DMS53 treated with DMSO at 0.1 percent for 48 hours (cell line): ENCODE data around the gene ANKH.

Experiments
- DNase-seq: peaks from one replicate; lab custom pipeline; 2025; ENCODE audit not compliant: unreplicated experiment; lab: John Stamatoyannopoulos, UW

The ANKH gene

DNA sequence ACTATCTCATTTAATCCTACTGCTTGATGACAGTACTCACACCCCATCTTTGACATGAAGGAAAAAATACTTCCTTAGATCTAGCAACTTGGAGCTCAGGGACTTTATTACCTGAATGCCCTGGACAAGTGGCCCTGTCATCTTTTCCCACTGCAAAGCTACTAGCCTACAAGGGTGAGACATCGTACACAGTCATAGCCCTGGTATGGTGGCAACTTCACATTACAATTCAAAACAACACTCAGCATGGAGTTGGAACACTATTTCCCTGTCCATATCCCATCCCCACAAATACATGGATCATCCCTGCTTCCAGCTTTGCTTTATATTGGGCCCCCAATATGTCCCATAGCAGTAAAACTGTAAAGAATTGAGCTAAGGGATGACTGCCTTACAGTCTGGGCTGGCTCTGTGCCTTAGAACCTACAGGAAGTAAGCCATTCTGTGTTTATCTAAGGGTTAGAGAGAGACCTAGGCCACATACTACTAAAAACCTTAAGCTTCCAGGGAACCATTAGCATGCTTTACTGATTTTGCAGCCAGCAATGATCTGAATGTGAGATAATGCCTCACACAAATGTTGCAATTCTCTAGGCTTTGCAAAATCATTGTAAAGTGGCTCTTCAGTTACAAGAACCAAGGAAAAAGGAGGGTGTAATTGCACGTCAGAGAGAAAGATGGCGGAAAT, 151.2 kb downstream of the ANKH start:
- DNase-seq: no peak

DNA sequence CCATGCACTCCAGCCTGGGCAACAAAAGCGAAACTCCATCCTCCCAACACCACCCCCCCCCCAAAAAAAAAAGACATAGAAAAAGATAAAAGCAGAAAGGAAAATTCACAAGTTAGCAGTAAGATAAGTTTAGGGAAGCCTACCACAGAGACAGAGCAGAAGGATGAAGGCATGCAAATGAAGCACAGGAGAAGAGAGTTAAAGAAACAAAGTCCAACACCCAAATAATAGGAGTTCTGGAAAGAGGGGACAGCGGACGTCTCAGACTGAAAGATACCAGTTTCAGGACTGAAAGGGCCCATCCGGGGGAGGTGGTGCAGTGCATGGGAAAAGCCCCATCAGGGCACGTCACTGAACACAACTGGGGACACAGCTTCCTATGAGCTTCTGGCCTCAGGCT, 152.8 kb downstream of the ANKH start:
- DNase-seq: no peak

DNA sequence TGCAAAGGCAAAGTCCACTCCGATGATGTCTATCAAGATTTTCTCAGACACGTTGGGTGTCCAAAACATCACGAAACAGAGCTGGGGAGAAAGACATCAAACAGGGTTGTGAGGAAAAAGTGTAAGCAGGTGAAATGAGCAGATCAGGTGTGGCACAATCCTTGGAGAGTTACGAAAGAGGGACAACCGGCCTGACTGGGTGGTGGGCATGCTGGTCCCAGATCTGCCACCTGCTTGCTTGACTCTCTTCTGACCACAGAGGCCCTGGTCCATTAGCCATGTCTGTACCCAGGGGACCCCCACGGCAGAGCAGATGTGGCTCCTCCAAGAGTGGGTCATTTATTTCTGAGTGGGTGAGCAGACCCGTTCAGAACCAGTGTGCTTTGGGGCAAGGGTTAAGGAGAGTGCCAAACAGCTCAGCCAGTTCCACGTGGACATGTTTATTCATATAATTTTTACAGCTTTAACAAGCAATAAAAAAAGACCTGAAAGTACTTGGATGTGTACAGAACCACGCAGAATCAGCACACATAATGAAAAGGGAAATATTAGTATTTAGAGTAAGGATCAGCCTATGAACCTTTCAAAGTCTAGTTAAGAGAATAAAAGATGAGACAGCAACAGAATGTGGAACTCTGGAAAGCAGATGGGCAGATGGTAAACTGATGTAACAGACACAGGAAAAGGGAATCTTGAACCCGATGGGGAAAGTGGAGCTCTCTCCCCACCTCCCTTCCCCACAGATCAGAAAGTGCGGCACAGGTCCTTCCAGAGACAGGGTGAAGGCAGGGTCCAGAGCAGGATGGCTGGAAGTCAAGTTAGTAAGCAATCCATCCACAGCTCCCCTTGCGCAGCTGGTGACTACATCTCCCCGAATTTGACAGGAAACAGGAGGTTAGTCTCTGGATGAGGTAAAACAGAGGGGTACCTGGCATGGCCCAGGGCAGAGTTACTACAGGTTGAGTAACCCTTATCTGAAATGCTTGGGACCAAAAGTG, 154.5 kb downstream of the ANKH start:
- no peak for DNase-seq

DNA sequence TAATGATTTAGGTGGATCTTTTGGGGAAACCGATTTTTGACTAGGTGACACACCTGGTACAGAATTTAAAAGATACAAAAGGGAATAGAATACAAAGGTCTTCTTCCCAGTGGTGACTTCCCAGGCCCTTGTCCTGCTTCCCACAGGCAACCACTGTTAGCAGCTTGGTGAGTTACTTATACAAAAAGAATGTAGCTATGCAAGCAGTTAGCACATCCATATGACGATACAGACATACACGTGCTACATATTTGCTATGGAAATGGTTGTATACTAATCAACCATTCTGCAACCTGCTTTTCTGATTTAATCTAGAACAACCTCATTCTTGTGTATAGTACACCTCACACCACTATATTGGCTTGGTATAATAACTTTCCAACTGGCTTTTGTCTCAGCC, 156.1 kb downstream of the ANKH start:
- DNase-seq: no peak

DNA sequence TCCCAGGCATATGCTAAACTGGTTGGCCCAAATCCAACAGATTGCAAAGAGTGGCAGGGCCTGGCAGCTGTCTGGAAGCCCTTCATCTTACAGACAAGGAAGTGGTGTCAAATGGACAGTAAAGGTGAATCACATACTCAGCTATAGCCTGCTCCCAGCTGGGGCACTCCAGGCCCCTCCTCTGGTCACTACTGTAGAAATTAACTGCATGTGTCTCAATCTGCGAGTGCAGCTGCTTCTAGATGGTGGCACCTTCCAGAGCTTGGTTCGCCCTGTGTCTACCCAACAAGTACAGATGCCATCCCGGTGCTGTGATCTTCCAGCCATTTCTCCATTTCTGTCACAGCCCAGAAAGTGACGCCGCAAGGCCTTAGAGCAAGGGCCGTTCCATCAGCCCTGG, 156.9 kb downstream of the ANKH start:
- peak; percentile 95 for DNase-seq

DNA sequence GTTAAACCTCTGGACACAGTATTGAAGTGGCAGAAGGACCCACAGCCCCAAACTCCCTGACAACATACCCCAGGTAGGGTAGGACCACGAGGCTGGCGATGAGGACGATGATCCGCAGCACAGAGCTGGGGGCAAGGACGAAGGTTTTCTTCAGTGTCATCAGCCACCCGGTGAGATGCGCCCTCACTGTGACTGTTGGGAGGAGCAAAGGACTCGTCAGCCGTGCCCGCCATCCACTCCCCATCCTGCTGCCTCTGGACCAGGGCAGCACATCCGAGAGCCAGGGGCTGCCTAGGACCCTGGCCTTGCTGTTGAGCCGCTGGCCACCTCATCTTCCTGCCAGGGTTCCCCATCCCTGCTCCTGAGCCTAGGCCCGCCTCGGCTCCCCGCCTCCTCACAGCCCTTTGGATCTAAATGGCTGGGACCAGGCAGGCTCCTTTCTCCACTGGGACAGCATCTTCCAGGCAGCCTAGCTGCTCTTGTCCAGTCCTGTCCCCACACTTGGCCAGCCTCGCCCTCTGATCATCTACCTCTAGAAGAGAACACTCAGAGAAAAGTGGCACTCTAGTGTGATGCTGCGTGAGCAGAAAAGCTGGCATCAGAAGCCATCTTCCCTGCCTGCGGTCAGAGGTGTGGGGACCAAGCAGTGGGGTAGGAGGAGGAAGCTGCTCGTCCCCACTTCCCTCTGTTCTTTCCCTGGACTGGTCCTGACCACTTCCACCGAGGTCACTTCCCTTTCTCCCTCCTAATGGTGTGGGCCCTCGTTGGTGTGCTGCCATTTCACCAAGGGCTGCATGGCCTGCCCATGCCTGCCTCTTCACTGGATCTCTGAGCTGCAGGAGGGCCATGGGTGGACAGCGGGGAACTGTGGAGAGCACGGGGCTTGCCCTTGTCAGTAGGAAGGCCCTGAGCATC, 157.8 kb downstream of the ANKH start:
- DNase-seq: no peak

DNA sequence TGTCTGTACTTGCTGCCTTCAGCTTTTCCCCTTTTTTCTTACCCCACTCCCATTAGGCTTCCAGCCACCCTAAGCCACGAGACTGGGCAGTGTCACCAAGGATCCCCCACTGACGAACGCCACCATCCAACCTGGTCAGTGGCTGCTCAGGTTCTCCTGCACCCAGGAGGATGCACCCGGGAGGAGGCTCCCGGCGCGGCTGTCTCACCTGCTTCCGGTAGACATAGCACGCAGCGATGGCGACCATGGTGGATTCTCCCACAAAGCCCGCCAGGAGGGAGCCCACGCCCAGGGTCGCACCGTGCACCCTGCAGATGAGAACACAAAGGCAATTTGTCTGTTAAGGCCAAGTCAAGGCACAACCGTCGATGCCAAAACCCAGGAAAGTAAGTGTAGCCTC, 158.9 kb downstream of the ANKH start:
- DNase-seq: no peak

DNA sequence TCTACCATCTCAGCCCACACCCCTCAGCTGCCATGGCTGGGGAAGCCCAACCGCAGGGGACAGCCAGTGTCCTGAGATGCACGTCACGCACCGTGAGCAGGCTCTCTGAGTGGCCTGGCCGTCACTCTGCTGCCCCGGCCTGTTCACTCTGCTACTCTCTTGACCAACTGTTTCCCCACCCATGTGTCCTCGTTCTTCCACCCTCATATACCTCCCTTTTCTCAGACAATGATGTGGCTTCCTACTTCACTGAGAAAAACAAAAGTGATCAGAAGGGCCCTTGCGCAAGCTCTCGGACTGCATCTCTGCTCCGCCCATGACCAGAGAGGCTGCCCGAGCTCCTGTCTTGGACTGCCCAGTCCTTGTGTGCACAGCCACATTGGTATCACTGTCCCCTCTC, 159.4 kb downstream of the ANKH start:
- no peak for DNase-seq

DNA sequence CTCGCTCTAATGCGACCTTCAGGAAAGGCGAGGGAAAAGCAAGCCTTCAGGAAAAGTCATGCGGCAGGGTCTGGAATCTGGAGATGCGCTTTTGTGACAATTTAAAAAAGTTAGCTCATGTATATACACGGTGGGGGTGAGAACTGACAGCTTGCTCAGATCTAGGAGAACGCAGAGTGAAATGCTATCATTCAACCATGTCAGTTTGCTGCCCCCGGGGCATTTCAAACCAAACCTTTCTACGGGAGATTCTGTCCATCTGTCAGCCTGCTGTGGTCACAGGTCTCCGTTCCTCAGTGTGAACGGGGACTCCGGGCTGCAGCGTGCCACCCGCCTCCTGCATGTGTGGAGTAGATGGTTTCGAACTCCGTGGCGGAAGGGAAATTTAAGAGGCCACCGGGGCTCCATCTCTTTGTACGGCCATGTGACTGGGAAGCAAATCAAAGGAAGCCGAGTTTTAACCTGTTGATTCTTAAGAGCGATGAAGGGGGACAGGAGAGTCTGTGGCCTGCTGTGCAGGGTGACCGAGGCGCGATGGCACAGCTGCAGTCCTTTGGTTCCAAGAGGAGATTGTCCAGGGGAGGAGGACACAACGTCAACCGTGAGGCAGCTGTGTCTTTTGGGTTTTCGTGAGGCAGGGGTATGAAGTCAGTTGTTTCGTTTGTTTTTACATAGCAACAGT, 161.1 kb downstream of the ANKH start:
- no peak for DNase-seq

DNA sequence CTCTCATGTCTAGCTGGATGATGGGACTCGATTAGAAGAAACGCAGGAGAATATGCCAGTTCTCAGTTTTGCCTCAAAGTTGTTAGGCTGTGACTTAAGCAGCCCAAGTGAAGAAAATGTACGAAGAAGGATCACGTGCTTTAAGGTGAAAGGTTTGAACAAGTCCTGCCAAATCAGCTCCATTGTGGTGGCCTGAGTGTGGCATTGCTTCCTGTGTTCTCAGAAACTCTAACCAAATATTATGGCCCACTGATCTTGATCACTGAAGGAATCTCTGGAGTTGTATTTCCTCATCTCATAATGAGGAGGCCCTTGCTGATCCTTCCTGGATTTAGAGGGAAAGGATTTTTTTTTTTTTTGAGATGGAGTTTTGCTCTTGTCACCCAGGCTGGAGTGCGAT, 163.0 kb downstream of the ANKH start:
- no peak for DNase-seq

DNA sequence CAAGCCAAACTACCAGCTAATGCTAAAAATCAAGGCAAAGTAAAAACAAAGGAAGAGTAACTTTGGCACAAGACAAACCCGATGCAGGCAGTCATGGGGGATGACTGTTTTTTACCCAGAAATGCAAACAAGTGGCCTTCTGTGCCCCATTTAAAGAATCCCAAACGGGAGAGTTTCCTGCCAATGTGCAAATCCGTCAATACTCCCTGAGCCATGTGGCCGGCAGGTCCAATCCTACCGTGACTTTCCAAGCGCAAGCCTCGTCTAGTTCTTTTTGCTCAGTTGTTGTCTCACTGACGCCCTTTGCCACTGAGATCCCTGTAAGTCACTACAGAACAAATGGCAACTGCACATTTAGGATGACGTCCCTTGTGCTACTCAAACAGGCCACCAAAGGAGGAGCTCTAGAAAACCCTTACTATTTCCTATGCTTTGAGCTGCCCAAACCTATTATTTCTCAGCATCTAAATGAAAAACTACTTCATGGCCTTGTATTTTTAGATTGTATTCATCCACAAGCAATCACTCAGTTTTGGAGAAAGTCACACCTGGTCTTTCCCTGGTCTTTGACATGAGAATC, 163.7 kb downstream of the ANKH start:
- no peak for DNase-seq

GRCh38 chr5:14706615-14707021, 165.0 kb downstream of the ANKH start:
- DNase-seq: no peak

DNA sequence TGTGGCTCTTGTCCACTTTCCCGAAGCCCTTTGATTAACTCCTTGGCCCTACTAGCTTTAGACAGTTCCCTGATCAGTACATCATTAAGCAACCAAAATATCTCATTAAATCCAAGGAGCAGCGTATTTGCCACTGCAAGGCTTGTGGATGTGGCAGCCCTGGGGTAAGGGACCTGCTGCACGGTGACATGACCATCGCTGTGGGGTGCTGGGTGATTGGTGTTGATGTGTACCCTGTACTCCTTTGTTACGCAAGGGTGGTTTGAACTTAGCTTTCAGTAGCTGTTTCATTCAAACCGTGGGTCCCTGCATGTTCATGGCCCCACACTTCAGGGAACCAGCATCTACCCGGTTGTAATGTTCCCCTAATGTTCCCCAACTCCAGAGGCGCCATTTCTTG, 166.0 kb downstream of the ANKH start:
- no peak for DNase-seq

- DNase-seq: no peak
Measured at GRCh38 chr5:14702238-14702839, 169.2 kb downstream of the ANKH start.

DNA sequence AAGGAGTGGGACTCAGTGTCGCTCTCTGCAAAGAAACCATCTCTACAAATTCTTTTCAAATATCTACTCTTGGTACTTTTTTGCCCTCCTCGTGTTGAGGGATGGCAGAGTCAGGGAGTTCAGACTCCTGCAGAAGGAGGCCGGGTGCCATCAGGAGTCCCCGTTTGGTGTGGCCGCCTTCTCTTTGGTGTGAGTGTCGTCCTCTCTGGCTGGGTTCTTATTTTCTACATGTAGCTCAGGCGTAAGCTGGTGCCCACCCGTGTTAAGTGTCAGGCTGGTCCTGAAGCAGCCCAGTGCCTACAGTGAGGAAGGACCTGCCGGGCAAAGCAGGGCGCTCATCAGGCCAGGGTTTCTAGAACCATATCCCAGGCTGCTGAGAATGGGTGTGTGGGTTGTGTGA, 170.0 kb downstream of the ANKH start:
- DNase-seq: no peak

- no peak for DNase-seq
Measured at GRCh38 chr5:14700478-14701436, 170.8 kb downstream of the ANKH start.

- DNase-seq: no peak
Measured at GRCh38 chr5:14699807-14700400, 171.7 kb downstream of the ANKH start.

- DNase-seq: no peak
Measured at GRCh38 chr5:14699159-14699558, 172.4 kb downstream of the ANKH start.
